Jurkat, Clone E6-1 (cell line): ENCODE results near the gene SAG.

ENCODE experiments used
- DNase-seq: peaks from one replicate; pipeline ENCODE4 v3.0.0-alpha.2; 2011; ENCODE audit warnings: low read depth, low spot score
- H3K4me3 ChIP-seq: 2 replicates; pipeline ENCODE4 v1.5.1; 2011; ENCODE audit warnings: mild to moderate bottlenecking, low read length, control low read depth, moderate library complexity

The SAG gene

DNA sequence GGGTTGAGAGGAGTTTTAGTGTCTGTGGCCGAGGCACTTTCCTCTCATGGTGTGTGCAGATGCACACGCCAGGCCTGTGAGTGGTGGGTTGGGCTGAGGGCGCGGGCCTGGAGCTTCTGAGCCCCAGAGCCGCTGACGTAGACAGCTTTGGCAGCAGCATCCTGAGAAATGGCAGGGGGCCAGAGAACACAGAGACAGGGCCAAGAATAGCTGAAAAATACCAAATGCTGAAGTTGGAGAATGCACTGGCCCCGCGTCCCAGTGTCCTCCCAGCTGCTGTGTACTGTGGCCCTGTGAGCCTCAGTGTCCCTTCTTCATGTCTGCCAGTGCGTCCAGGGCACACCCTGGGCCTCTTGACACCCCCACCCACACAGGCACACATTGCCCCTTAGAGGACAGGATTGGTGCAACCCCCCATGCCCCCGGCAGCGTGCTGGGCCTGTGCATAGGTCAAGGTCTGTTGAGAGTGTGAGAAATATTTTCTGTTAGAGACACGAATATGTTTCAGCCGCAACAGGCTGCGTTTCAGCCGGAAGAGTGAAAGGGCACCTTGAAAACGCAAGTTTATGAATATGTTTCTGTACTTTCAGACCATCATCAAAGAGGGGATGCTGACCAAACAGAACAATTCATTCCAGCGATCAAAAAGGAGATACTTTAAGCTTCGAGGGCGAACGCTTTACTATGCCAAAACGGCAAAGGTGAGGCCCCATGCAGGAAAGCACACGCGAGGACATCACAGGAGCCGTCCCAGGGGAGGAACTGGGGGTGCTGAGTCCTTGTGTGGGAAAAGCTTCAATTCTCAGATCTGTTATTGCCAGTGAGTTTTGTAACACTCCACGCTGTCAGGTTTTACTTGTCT lies 80.3 kb downstream of the SAG start:
- H3K4me3 ChIP-seq = no peak overlapping the region
- no peak for DNase-seq

DNA sequence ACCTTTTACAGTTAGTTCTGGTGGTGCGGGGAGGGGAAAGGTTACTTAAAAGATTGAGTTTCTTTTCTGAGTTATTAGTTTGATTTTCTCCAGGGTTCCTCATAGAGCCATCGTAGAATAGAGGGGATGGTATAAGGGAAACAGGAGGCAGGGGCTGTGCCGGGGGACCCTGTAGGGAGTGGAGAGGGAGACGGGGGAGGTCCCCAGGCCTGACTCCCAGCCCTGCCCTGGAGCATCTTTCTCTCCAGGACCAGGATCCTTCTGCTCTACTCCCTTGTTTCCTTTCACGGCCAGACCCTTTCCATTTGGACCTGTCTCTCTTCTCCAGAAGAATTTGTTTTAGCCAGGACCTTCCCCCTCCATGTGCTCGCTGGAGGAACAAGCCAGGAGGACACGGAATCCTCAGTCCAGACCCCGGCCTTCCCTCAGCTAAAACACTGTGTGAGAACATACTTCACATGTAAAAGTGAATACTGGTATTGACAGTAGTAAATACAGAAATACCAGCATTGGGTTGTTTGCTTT lies 82.0 kb downstream of the SAG start:
- DNase-seq = no peak
- no peak overlapping the region for H3K4me3 ChIP-seq

DNA sequence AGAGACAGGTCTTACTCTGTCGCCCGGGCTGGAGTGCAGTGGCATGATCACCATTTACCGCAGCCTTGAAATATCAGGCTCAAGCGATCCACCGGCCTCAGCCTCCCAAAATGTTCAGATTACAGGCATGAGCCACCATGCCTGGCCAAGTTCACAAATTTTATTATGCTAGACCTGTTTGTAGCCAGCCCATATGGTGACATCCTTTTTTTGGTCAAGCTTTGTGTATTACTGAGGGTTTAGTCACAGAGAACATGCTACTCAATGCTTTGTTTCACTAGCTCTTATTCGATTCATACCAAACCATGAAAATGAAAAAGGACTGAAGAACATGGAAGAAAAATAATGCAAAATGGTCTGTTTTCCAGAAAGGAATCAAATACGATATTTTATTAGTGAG lies 88.1 kb downstream of the SAG start:
- no peak overlapping the region for H3K4me3 ChIP-seq
- no peak for DNase-seq
